Heart left ventricle (tissue), 13 donors: ENCODE results near the gene AOC1.

Source experiments
- CTCF ChIP-seq, 12 donors: fragments of 200-600 bp; sonication (generic) in 4 of 12; IDR thresholded peaks; one replicate each; pipeline versions ENCODE4 v1.5.0 to v1.8.0; 2018 to 2022; ENCODE audit warnings: antibody characterized with exemption in 12 of 12, mild to moderate bottlenecking in 5 of 12
- POLR2A ChIP-seq, 2 donors: fragments of 450-650 bp; IDR thresholded peaks; one replicate each; pipeline ENCODE4 v1.6.1; 2017; ENCODE audit warnings: antibody characterized with exemption in 2 of 2, mild to moderate bottlenecking in 2 of 2, moderate library complexity in 2 of 2
- donor health status: ischemic (EF 13 %, LVEDD 7.1; RV severe dilation, severe dysfunction).
- donor health status: DM: no; HTN: yes; CAD: no.
- donor health status: DM: no; HTN: no; CAD: no.
- donor health status: ischemic (EF 25% LVEDD 6.9; RV normal size, moderate dysfunction).
- donor health status: ischemic (EF 25% LVEDD 5.7; RV mildly dilated, moderate dysfunction).
- donor health status: ischemic (EF 35%, LVEDD 5.7; RV mildly dilated, moderate dysfunction).
- donor health status: nonischemic (EF 11% LVEDD 7.7; RV severe dilation, severe dysfunction).
- donor health status: DM: yes; HTN: yes; CAD: no.
- donor health status: PGD.
- donor health status: ischemic (EF 29% LVEDD 5.4; RV normal size, mild dysfunction).
- donor health status: nonischemic (EF 23%, LVEDD 6.1; RV moderate dilation, normal function).

GRCh38 chr7:150820148-150820547 is 32.2 kb upstream of the AOC1 start:
- TF ChIP-seq CTCF (IDR thresholded peaks at IDR 0.05) (no peak), POLR2A (IDR thresholded peaks at IDR 0.05) (no peak)
